Endothelial cell of umbilical vein (primary cell): Measurements from ENCODE around the gene CACNA2D3. TPM values are rescaled to one million over a fixed set of nuclear protein-coding genes. Genes with fewer than 3 reads are reported as not detected.

Experiments used
- BruUV-seq: library from RNA; stranded (reverse); fragments of 400-500 nt; replicated peaks from 2 replicates; lab custom pipeline; 2021; lab: Mats Ljungman, UMichigan
- CTCF ChIA-PET: fragments of 300-600, 350-600 bp; sonication (Branson Sonifier 250); formaldehyde crosslinking; loops from one replicate; lab custom pipeline; 2021; ENCODE audit warnings: antibody characterized with exemption, inconsistent platforms; lab: Charles Lee
- POLR2A ChIA-PET: fragments of 300-600, 350-600 bp; sonication (Branson Sonifier 250); formaldehyde crosslinking; loops from one replicate; lab custom pipeline; 2021; ENCODE audit warnings: antibody characterized with exemption, inconsistent platforms; lab: Charles Lee
- DNase-seq: peaks from one replicate; pipeline ENCODE4 v3.0.0-alpha.2; 2011; ENCODE audit warnings: low read depth, low spot score
- FAIRE-seq: peaks from 2 replicates; lab custom pipeline; 2011; peaks lifted over from hg19 to GRCh38; lab: Jason Lieb, UNC
- H2AFZ ChIP-seq: 2 replicates; pipeline ENCODE4 v1.6.0; 2012; ENCODE audit warnings: low read depth, low read length, control low read depth, inconsistent platforms
- H3K27ac ChIP-seq: 2 replicates; pipeline ENCODE4 v1.5.1; 2011; ENCODE audit warnings: low read depth, mild to moderate bottlenecking, control low read depth, low read length, moderate library complexity; ENCODE audit not compliant: insufficient read depth
- H3K27me3 ChIP-seq, 2 experiments: 2 replicates each; pipeline versions ENCODE4 v1.6.0 to v1.6.1; 2011; ENCODE audit warnings: low read length in 2 of 2, mixed read lengths in 1 of 2; ENCODE audit not compliant: control insufficient read depth in 2 of 2, insufficient read depth in 2 of 2
- H3K36me3 ChIP-seq, 2 experiments: 2 replicates in 1 of 2; 3 replicates in 1 of 2; pipeline ENCODE4 v1.5.1; 2011; ENCODE audit warnings: low read length in 2 of 2, mild to moderate bottlenecking in 1 of 2, moderate library complexity in 1 of 2; ENCODE audit not compliant: control insufficient read depth in 2 of 2, insufficient read depth in 2 of 2; ENCODE audit errors: extremely low read depth in 1 of 2
- H3K4me1 ChIP-seq: 3 replicates; pipeline ENCODE4 v1.5.1; 2011; ENCODE audit warnings: mild to moderate bottlenecking, low read length; ENCODE audit not compliant: control insufficient read depth, insufficient read depth; ENCODE audit errors: extremely low read depth
- H3K4me2 ChIP-seq: 2 replicates; pipeline ENCODE4 v1.6.1; 2011; ENCODE audit warnings: low read length, control low read depth, mixed read lengths; ENCODE audit not compliant: insufficient read depth
- H3K4me3 ChIP-seq, 3 experiments: fragments of 200-600 bp in 1 of 3; sonication (generic), shearing (Covaris generic) in 1 of 3; replicated peaks in 1 of 3; 2 replicates each; pipeline ENCODE4 v1.5.1; 2011 to 2016; ENCODE audit warnings: control low read depth in 3 of 3, low read length in 3 of 3, mild to moderate bottlenecking in 2 of 3, inconsistent platforms in 1 of 3, low read depth in 1 of 3, moderate library complexity in 1 of 3; ENCODE audit not compliant: insufficient read depth in 1 of 3
- H3K79me2 ChIP-seq: 2 replicates; pipeline ENCODE4 v1.6.0; 2012; ENCODE audit warnings: low read length, inconsistent platforms; ENCODE audit not compliant: control insufficient read depth, insufficient read depth
- H3K9ac ChIP-seq: replicated peaks from 2 replicates; pipeline ENCODE3; 2011; ENCODE audit warnings: low read length, control low read depth; ENCODE audit not compliant: insufficient read depth; ENCODE audit errors: extremely low read depth
- H3K9me1 ChIP-seq: replicated peaks from 3 replicates; pipeline ENCODE4 v1.6.0; 2011; ENCODE audit warnings: mild to moderate bottlenecking, low read length; ENCODE audit not compliant: control insufficient read depth, insufficient read depth; ENCODE audit errors: extremely low read depth
- H3K9me3 ChIP-seq: replicated peaks from 2 replicates; pipeline ENCODE4 v1.5.1; 2012; ENCODE audit warnings: low read length, inconsistent platforms; ENCODE audit not compliant: control insufficient read depth, insufficient read depth
- H4K20me1 ChIP-seq: replicated peaks from 2 replicates; pipeline ENCODE3; 2011; ENCODE audit warnings: mild to moderate bottlenecking, low read length; ENCODE audit not compliant: control insufficient read depth, insufficient read depth; ENCODE audit errors: extremely low read depth
- CTCF ChIP-seq, 2 donors: IDR thresholded peaks; 1 replicate in 1 of 2; 2 replicates in 1 of 2; pipeline ENCODE4 v1.5.1; 2011; ENCODE audit warnings: low read length in 2 of 2, mild to moderate bottlenecking in 2 of 2, moderate library complexity in 2 of 2, control low read depth in 1 of 2, inconsistent platforms in 1 of 2, low read depth in 1 of 2; ENCODE audit not compliant: insufficient read depth in 1 of 2; ENCODE audit errors: extremely low read depth in 1 of 2
- EZH2 ChIP-seq: IDR thresholded peaks from 2 replicates; pipeline ENCODE4 v1.6.1; 2012; ENCODE audit warnings: borderline replicate concordance, low read depth, mild to moderate bottlenecking, moderate library complexity, low read length, inconsistent platforms; ENCODE audit not compliant: severe bottlenecking
- FOS ChIP-seq: IDR thresholded peaks from 2 replicates; pipeline ENCODE4 v1.6.1; 2011; ENCODE audit warnings: mild to moderate bottlenecking, low read length, moderate library complexity, borderline replicate concordance; ENCODE audit not compliant: insufficient read depth
- GATA2 ChIP-seq: IDR thresholded peaks from 2 replicates; pipeline ENCODE4 v1.7.0; 2011; ENCODE audit warnings: low read depth, mild to moderate bottlenecking, moderate library complexity, mixed read lengths, low read length; ENCODE audit not compliant: insufficient read length, insufficient read depth
- JUN ChIP-seq: IDR thresholded peaks from 2 replicates; pipeline ENCODE4 v1.6.1; 2011; ENCODE audit warnings: borderline replicate concordance, low read depth; ENCODE audit not compliant: insufficient read length, insufficient read depth
- MAX ChIP-seq: IDR thresholded peaks from 2 replicates; pipeline ENCODE4 v1.6.1; 2011; ENCODE audit not compliant: insufficient read depth, insufficient read length
- MYC ChIP-seq: IDR thresholded peaks from one replicate; pipeline ENCODE4 v1.6.1; 2011; ENCODE audit warnings: mild to moderate bottlenecking, low read depth, low read length
- POLR2A ChIP-seq: IDR thresholded peaks from 2 replicates; pipeline ENCODE4 v1.6.1; 2012; ENCODE audit warnings: low read depth, mild to moderate bottlenecking, control low read depth, low read length
- POLR2AphosphoS5 ChIP-seq: IDR thresholded peaks from 2 replicates; pipeline ENCODE4 v1.6.1; 2012; ENCODE audit warnings: low read depth, mild to moderate bottlenecking, control low read depth, low read length, moderate library complexity; ENCODE audit not compliant: insufficient read depth
- dilution Hi-C: fragments of 300-500 bp; cut with MboI; formaldehyde crosslinking; loops from one replicate; pipeline ENCODE4 v1.15.0; 2019; ENCODE audit warnings: low sequenced_read_pairs; ENCODE audit not compliant: extremely low pct_ligation_motif_present
- intact Hi-C: fragments of 100-400 bp; cut with micrococcal nuclease; formaldehyde crosslinking; loops from one replicate; pipeline ENCODE4 v1.10.0; 2022
- polyA plus RNA-seq, 4 experiments: library from polyadenylated mRNA; depleted of rRNA in 3 of 4; stranded (reverse) in 3 of 4; unstranded in 1 of 4; fragments of >200 nt; gene quantifications; 2 replicates each; pipeline versions ENCODE4 v1.2.1 to v1.2.3, GENCODE V29; 2011 to 2012; ENCODE audit warnings: missing spikeins in 1 of 4
- total RNA-seq: library from RNA; stranded (reverse); gene quantifications from 2 replicates; pipeline ENCODE4 v1.2.3, GENCODE V29; 2021

The CACNA2D3 gene
- total and polyA plus RNA-seq, 2 donors (not counting 3 experiments of a cell fraction or from before 2014, with no cell fraction given), result not detected

DNA sequence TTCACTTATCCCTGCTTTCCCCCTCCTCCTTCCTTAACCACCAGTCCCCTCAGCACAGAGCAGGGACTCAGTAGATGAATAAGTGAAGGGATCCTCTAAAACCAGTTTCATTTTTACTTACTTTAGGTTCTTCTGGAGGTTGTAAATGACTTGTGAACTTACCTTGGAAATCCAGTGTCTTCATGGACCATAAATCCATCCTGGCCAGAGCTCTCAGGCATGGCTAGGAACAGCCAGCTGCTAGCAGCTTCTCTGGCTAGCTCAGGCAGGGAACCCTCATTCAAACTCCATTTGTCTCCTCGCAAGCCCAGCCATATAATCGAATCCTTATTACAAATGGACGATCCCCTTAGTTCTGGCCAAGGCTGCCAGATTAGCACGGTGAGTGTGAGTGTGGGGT lies 727.0 kb downstream of the CACNA2D3 start:
- Histone ChIP-seq H3K36me3 (no peaks in the 10 kb centered on the region), H3K4me3 (no peak overlapping the region), H3K9me1 (no peaks in the 10 kb centered on the region), H2AFZ (no peak overlapping the region), H3K9me3 (no peaks in the 10 kb centered on the region), H3K79me2 (no peaks in the 10 kb centered on the region), H3K4me2 (no peak overlapping the region), H3K27ac (no peak overlapping the region), H3K4me1 (no peaks in the 10 kb centered on the region), H3K27me3 (no peaks in the 10 kb centered on the region), H4K20me1 (no peaks in the 10 kb centered on the region), H3K9ac (no peak overlapping the region)
- dilution Hi-C loops, result no loop called here
- no TSS peak for BruUV-seq
- FAIRE-seq, result no peak
- intact Hi-C loops, result no loop called here
- no peak for DNase-seq
- ChIA-PET POLR2A (no interaction called here), CTCF (no interaction called here)
- TF ChIP-seq JUN, result no peak
- TF ChIP-seq POLR2AphosphoS5, result no peak
- TF ChIP-seq MAX, result no peak
- TF ChIP-seq EZH2, result no peak
- no peak for TF ChIP-seq CTCF (IDR thresholded peaks at IDR 0.05; ENCODE audit: extremely low read depth in 1 of 2, insufficient read depth in 1 of 2, low read depth in 1 of 2, low read length in 2 of 2)
- no peak for TF ChIP-seq FOS
- no peak for TF ChIP-seq GATA2
- TF ChIP-seq POLR2A, result no peak
- no peak for TF ChIP-seq MYC
